GM19035 (cell line): ENCODE measurements around the gene TEX14.
A peak's percentile ranks its signal among the peaks of the same experiment; 100 is the strongest.
"Not testable (repeated sequence)": the region's sequence is repeated elsewhere in the genome, so short reads cannot be mapped to it uniquely, and the experiment has no call there.

Source experiments
- ATAC-seq: cut with Tn5 transposase; IDR thresholded peaks from one replicate; pipeline ENCODE4 v1.9.1; 2021; ENCODE audit not compliant: unreplicated experiment

Gene TEX14

DNA sequence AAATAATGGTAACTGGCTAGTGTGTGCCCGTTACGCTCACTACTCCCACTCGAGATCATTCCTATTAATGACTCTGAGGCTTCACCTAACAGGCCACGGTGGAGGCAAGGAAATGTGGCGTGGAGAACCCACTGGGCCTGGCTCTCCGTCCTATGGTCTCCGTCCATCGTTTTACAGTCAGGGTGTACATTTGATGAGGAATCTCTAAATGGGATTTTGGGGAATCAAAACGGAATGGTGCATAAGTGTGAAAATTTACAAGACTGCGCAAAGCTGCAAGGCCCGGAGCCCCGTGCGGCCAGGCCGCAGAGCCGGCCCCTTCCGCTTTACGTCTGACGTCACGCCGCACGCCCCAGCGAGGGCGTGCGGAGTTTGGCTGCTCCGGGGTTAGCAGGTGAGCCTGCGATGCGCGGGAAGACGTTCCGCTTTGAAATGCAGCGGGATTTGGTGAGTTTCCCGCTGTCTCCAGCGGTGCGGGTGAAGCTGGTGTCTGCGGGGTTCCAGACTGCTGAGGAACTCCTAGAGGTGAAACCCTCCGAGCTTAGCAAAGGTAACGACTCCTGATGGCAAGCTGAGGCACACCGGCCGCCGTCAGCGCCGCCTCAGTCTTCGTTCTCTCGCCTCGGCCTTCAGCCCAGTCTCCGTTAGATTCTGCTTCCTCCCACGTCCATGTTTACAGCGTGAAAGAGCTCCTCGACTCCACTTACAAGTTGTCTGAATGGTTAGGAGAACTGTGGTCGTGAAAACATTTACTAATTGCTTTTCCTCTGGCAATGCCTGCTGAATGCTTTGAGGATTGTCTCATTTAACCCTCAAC lies 602 bp upstream of the TEX14 start, which contains the start of gene RAD51C:
RAD51C (plus strand) TSS at position 364 of the 817 bp plus-strand sequence; CDS start at position 406, 42 bp downstream.
- ATAC-seq: peak; percentile 98

DNA sequence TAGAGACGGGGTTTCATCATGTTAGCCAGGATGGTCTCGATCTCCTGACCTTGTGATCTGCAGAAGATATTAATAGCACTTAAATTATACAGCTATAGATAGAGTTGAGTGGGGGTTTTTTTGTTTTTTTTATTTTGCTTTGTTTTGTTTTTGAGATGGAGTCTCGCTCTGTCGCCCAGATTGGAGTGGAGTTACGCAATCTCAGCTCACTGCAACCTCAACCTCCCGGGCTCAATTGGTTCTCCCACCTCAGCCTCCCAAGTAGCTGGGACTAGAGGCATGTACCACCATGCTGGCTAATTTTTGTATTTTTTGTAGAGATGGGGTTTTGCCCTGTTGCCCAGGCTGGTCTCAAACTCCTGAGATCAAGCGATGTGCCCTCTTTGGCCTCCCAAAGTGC lies 1.8 kb downstream of the TEX14 start:
- ATAC-seq: not testable (repeated sequence)

DNA sequence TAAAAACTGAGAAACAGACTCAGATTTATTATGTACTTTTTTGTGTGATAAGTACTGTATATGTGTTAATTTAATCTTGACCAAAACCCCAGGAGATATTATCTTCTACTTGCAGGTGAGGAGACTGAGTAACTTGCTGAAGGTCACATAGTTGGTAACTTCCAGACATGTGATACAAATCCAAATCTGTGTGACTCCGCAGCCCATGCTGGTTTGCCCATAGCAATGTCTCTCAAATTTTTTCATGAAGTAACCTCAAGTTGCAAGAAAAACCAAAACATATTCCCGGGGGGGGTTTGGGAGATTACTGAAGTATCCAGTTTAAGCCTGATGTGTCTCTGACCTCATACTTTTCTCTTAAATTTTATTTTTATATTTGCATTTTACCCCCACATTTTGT lies 3.3 kb downstream of the TEX14 start:
- ATAC-seq: no peak

DNA sequence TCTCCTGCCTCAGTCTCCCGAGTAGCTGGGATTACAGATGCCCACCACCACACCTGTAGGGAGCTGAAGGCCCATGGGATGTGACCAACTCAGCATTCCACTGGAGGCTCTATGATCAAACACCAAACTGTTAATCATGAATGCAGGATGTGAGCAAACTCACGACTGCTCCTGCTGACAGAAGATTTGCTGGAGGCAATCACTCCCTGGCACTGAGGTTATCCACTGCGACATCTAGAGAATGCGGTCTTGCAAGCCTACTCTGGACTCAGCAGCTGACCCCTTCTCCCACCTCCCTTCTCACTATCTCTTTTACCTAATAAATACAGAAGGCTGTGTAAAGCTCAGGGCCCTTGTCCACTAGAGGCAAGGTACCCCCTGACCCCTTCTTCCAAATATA lies 4.9 kb downstream of the TEX14 start:
- ATAC-seq: no peak

DNA sequence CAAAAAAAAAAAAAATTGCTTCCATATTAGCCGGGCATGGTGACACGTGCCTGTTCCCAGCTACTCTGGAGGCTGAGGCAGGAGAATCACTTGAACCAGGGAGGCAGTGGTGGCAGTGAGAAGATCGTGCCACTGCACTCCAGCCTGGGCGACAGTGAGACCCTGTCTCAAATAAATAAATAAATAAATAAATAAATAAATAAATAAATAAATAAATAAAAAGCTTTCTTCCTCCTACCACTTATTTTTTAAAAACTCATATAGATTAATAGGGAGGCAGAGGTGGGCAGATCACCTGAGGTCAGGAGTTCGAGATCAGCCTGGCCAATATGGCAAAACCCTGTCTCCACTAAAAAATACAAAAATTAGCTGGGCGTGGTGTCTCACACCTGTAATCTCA lies 7.4 kb downstream of the TEX14 start:
- ATAC-seq: not testable (repeated sequence)

DNA sequence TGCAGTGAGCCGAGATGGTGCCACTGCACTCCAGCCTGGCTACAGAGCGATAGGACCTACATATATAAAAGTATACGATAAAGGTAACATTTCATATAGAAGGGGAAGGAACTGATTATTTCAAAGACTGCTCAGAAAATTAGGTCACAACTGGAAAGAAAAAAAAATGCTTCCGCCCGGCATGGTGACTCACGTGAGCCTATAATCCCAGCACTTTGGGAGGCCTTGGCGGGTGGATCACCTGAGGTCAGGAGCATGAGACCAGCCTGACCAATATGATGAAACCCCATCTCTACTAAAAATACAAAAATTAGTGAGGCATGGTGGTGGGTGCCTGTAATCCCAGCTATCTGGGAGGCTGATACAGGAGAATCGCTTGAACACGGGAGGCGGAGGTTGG lies 7.8 kb downstream of the TEX14 start:
- ATAC-seq: no peak

DNA sequence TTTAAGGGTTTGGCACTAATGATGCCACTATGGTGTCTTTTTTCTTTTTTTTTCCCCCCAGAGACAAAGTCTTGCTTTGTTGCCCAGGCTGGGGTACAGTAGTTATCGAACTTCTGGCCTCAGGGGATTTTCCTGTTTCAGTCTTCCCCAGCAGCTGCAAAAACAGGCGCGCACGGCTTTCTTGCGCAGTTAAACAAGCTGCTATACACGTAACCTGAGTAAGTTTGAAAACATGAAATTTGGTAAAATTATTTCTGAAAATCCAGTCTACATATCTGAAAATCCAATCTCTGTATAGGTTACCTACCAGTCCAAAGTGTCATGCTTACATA lies 11.8 kb downstream of the TEX14 start:
- no peak for ATAC-seq

DNA sequence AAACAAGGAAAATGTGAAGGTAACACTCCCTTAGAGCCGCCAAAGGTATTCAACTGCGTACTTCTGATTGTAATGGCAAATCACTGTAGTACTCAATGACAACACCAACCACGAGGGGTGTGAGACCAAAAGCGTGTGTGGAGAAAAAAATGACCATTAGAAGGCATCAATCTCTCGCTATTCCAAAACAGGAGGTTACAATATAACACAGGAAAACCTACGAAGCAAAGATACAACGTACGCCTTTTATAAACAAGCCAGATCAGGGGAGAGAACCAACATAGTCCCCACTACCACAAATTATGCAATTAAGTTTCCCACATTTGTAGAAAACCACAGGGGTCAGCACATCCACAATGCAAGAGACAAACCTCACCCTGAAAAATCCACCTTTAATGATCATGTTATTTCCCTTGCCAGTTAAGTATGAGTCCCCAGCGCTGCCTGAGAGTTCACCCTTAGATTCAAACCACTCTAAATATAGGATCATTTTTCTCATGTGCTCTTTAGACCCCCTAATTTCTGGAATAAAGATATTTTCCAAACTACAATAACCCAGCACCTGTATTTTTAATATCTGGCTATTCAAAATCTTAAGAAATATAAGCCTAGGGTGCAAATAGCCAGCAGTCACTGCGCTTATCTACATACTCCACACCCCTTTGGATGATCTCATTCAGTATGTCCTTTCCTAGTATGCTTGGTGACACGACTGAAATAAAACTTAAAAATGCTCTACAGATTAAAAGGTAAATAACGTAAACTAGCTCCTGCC lies 12.4 kb downstream of the TEX14 start:
- no peak for ATAC-seq

DNA sequence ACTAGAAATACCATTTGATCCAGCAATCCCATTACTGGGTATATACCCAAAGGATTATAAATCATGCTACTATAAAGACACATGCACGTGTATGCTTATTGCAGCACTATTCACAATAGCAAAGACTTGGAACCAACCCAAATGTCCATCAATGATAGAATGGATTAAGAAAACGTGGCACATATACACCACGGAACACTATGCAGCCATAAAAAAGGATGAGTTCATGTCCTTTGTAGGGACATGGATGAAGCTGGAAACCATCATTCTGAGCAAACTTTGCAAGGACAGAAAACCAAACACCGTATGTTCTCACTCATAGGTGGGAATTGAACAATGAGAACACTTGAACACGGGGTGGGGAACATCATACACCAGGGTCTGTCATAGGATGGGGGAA lies 13.6 kb downstream of the TEX14 start:
- not testable (repeated sequence) for ATAC-seq

DNA sequence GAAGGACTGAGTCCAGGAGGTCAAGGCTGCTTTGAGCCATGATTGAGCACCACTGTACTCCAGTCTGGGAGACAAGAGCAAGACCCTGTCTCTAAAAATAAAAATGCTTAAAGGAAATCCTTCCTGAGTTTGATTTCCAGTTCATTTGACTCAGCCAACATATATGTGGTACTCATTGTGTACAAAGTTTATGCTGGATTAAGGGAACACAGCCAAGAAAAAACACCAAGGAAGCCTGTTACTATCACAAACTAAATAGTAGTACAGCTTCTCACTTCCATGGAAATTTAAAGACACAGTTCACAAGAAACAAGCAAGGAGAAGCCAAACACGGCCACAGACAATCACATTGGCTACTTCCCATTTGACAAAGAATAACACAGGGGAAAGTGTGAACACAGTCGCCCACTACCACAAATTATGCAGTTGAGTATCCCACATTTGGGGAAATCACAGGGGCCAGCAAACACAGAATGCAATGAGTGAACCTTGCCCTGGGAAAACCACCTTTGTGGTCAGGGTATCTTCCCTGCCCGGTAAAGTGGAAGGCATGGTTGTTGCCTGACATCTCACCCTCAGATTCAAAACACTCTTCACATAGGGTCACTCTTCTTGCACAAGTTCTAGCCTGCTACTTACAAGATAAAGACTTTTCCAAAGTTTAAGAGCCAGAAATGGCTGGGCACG lies 14.5 kb downstream of the TEX14 start:
- no peak for ATAC-seq

DNA sequence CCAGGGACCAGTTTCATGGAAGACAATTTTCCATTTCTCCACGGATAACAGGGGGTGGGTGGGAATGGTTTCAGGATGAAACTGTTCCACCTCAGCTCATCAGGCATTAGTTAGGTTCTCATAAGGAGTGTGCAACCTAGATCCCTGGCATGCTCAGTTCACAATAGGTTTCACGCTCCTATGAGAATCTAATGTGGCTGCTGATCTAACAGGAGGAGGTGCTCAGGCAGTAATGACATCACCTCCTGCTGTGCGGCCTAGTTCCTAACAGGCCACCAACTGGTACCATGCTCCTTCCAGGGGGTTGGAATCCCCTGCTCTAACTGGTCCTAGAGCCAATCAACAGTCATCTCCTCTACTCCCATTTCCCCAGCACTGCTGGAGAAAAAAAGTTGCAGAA lies 19.9 kb downstream of the TEX14 start:
- no peak for ATAC-seq

DNA sequence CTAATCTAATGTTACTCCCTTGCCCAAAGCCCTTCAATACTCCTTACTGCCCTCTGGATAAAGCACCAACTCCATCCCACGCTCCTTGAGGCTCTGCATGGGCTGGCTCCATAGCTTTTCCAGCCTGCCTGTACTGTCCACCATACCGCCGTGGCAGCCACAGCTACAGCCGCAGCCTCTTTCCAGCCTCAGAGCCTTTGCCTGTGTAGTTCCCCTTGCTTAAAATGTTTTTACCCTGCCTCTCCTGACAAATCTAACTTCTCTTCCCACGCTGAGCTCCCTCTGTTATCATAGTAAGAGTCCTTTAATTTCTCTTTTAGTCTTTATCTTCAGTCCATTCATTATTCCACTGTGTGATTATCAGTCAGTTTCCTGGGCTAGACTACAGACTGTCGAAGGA lies 22.0 kb downstream of the TEX14 start:
- ATAC-seq: no peak

DNA sequence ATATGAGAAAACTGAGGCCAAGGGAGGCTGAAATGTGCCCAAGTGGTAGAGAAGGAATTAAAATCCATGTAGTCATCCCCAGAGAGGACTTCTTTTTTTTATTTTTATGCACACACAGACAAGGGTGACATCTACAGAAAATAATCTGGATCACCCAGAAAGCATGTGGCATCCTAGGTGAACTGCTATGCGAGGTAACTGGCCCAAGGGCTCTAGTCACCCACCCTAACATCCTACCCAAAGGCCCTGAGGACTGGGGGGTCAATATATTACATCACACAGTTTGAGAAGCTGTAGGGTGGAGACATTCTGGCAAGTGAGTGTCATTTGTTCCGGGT lies 23.3 kb downstream of the TEX14 start:
- ATAC-seq: no peak

DNA sequence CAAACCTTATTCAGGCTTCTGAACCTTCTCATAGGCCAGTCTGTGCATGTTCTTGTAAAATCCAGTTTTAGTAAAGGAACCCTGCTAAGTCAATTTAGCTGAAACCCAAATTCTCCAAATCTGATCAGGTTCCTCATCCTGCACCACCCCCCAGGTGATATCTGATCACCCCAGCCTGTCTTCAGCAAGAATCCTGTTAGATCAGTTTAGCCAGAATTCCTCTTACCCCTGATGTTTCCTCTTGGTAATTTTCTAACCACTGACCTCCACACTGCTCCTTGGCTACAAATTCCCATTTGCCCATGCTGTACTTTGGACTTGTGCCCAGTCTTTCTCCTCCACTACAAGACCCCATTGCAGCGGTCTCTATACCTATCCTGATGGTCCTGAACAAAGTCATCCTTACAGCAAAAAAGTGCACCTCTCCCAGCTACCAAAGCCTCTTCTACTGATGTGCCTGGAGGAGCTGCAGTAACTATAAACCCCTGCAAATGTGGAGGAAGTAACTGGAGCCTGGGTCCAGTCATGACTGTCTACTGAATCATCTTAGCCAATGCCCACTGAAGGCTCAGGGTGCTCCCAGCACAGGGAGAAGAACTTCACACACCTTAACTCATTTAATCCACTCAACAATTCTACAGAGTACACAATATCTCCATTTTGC lies 23.8 kb downstream of the TEX14 start:
- no peak for ATAC-seq

DNA sequence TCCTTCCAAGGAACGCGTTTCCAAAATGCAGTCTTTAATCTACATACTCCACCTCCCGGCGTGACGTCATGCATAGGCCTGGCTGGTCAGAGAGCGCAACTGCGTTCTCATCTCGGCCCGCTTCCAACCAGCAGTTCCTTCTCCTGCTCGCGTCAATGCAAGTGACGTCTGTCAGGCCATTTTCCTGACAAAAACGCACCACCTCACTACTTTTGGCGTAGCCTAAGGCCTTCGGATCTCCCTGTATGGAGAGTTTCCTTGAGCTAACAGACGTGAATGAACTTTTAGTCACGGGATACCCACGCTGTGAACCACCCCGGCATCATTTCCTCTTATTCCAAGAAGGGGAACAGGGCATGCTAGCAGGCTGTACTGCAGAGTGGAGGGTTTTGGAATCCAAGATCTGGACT lies 25.0 kb downstream of the TEX14 start:
- no peak for ATAC-seq

DNA sequence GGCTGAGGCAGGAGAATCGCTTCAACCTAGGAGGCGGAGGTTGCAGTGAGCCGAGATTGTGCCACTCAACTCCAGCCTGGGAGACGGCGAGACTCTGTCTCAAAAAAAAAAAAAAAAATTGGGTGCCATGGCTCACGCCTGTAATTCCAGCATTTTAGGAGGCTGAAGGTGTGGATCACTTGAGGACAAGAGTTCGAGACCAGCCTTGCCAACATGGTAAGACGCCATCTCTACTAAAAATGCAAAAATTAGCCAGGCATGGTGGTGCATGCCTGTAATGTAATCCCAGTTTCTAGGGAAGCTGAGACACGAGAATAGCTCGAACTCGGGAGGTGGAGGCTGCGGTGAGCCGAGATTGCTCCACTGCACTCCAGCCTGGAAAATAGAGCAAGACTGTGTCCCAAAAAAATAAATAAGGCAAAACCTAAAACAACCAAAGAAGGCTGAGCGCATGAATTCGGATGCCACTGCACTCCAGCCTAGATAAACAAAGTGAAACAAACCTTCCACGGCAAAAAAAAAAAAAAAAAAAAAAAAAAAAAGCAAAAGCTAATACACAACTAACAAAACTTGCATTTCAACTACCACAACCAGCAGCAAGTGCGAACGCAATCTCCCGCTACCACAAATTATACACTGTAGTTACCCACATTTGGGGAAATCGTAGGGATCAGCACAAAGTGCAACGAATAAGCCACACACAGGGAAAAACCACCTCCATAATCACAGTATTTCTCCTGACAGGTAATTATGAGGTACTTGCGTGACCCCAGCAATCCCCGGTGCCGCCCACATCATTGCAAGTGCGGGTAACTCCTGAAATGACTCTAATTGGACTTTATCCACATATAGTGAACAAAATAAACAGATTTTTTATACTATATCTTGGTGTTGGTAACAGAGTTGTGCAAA lies 25.6 kb downstream of the TEX14 start:
- ATAC-seq: no peak

DNA sequence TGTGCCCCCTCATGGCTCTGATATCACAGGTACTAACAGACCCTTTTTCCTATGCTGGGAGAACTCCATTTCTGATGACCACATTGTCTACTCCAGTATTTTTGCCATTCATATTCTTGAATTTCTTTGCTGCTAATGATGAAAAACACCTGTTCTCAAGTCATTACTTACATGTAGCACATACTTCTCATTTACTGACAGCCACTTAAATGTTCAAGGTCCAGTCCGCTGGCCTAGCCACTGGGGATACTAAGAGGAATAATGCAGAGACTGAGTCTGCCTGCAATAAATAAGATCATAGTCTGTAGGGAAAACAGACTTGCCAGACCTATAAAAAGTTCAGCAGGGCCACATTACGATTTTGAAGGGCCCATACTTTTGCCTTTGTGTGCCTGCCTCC lies 27.5 kb downstream of the TEX14 start:
- ATAC-seq: no peak

DNA sequence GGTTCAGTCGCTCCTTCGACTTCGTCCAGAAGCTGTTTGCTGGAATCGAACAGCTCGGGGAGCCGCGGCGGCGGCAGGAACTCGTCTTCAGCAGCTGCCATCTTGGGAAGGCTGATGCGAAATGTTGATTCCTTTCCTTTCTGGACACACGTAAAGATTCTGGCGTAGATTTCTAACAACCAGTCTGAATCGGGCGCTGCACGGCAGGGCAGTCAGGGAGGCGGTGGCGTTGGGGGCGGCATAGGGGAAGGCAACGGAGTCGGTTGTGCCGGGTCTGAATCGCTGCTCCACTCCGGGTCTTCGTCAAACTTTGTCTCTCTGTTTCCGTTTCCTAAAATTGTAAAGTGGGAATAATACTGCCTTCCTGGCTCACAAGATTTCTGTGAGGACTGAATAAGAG lies 30.3 kb downstream of the TEX14 start:
- ATAC-seq: no peak

DNA sequence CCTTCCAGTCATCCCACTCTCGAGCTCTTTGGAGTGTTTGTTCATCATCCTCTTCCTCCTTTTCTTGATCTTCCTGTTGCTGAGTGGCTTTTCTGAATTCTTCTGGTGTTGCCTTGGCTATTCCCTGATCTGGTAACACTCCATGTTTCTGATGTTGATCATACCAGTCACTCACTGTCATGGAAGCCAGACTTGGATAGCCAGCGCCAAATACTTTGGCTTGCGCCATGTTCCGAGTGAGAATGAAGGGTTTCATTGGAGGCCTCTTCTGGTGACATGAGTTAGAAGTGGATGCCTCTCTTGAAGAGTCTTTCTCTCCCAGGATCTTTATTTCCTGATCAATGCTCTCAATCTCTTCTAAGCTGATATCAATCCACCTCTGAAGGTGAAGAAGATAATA lies 31.2 kb downstream of the TEX14 start:
- no peak for ATAC-seq

DNA sequence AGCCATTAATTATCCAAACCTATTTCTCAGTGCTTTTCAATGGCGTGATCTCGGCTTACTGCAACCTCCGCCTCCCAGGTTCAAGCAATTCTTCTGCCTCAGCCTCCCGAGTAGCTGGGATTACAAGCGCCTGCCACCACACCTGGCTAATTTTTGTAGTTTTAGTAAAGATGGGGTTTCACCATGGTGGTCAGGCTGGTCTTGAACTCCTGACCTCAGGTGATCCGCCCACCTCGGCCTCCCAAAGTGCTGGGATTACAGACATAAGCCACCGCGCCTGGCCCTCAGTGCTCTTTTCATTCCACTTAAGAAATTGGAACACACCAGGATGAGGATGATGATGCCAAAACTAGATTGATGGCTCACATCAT lies 32.1 kb downstream of the TEX14 start:
- ATAC-seq: not testable (repeated sequence)
